DND-41 (cell line): ENCODE measurements around the gene PTPN3.

Experiments
- ATAC-seq: fragments of 200-7000 bp; cut with Tn5 transposase; 3 replicates; pipeline ENCODE4 v1.9.1; 2021; ENCODE audit warnings: low read depth; ENCODE audit not compliant: insufficient read depth
- DNase-seq: peaks from one replicate; pipeline ENCODE4 v3.0.0-alpha.2; 2020
- H2AFZ ChIP-seq: 2 replicates; pipeline ENCODE4 v1.6.0; 2012; ENCODE audit warnings: low read depth, low read length
- H3K27ac ChIP-seq: 2 replicates; pipeline ENCODE4 v1.5.1; 2012; ENCODE audit warnings: low read length, inconsistent platforms
- H3K27me3 ChIP-seq: fragments of 200-600 bp; sonication (generic); 2 replicates; pipeline ENCODE4 v1.6.0; 2012; ENCODE audit warnings: low read length, mild to moderate bottlenecking, inconsistent platforms; ENCODE audit not compliant: insufficient read depth, poor library complexity
- H3K36me3 ChIP-seq: 2 replicates; pipeline ENCODE4 v1.5.1; 2012; ENCODE audit warnings: low read length, inconsistent platforms; ENCODE audit not compliant: insufficient read depth
- H3K4me1 ChIP-seq: 2 replicates; pipeline ENCODE4 v1.5.1; 2012; ENCODE audit warnings: mild to moderate bottlenecking, low read length; ENCODE audit not compliant: insufficient read depth
- H3K4me2 ChIP-seq: 2 replicates; pipeline ENCODE4 v1.6.0; 2012; ENCODE audit warnings: mild to moderate bottlenecking, moderate library complexity, low read length, inconsistent platforms; ENCODE audit not compliant: insufficient read depth
- H3K4me3 ChIP-seq, 2 experiments: fragments of 200-600 bp in 1 of 2; shearing (Covaris generic) in 1 of 2; 2 replicates each; pipeline ENCODE4 v1.5.1; 2012 to 2016; ENCODE audit warnings: inconsistent platforms in 2 of 2, low read length in 2 of 2, mild to moderate bottlenecking in 2 of 2, low read depth in 1 of 2, moderate library complexity in 1 of 2
- H3K79me2 ChIP-seq: 2 replicates; pipeline ENCODE4 v1.6.0; 2012; ENCODE audit warnings: low read length, inconsistent platforms; ENCODE audit not compliant: insufficient read depth
- H3K9ac ChIP-seq: 2 replicates; pipeline ENCODE4 v1.6.0; 2012; ENCODE audit warnings: low read depth, mild to moderate bottlenecking, inconsistent platforms, low read length, moderate library complexity
- H3K9me3 ChIP-seq: 2 replicates; pipeline ENCODE4 v1.5.1; 2012; ENCODE audit warnings: low read length, moderate library complexity, mild to moderate bottlenecking, inconsistent platforms; ENCODE audit not compliant: insufficient read depth, severe bottlenecking
- H4K20me1 ChIP-seq: 2 replicates; pipeline ENCODE4 v1.6.0; 2012; ENCODE audit warnings: low read length; ENCODE audit not compliant: insufficient read depth
- EZH2 ChIP-seq: IDR thresholded peaks from 3 replicates; pipeline ENCODE4 v1.6.1; 2012; ENCODE audit warnings: borderline replicate concordance, low read depth, mild to moderate bottlenecking, moderate library complexity, low read length, inconsistent platforms; ENCODE audit not compliant: severe bottlenecking
- TF ChIP-seq, protein P1 (sequence below): IDR thresholded peaks from 2 replicates; pipeline ENCODE4 v1.5.1; 2012; ENCODE audit warnings: borderline replicate concordance, low read length, moderate library complexity, mild to moderate bottlenecking; ENCODE audit not compliant: poor library complexity, severe bottlenecking; ENCODE audit errors: extremely low read depth

Gene PTPN3

GRCh38 chr9:109416135-109416706 is 81.9 kb downstream of the PTPN3 start:
- H3K4me2 ChIP-seq: peak overlapping the region; percentile 61
- peak overlapping the region; percentile 92 for H3K27ac ChIP-seq
- no peaks in the 10 kb centered on the region for H3K27me3 ChIP-seq
- H4K20me1 ChIP-seq: no peaks in the 10 kb centered on the region
- DNase-seq: peak; percentile 59
- TF ChIP-seq EZH2: no peak
- TF ChIP-seq, protein P1, sequence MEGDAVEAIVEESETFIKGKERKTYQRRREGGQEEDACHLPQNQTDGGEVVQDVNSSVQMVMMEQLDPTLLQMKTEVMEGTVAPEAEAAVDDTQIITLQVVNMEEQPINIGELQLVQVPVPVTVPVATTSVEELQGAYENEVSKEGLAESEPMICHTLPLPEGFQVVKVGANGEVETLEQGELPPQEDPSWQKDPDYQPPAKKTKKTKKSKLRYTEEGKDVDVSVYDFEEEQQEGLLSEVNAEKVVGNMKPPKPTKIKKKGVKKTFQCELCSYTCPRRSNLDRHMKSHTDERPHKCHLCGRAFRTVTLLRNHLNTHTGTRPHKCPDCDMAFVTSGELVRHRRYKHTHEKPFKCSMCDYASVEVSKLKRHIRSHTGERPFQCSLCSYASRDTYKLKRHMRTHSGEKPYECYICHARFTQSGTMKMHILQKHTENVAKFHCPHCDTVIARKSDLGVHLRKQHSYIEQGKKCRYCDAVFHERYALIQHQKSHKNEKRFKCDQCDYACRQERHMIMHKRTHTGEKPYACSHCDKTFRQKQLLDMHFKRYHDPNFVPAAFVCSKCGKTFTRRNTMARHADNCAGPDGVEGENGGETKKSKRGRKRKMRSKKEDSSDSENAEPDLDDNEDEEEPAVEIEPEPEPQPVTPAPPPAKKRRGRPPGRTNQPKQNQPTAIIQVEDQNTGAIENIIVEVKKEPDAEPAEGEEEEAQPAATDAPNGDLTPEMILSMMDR: no peak
- peaks cover 88% of the 10 kb centered on the region for H3K4me1 ChIP-seq
- H3K9ac ChIP-seq: peak overlapping the region; percentile 60
- H3K79me2 ChIP-seq: no peaks in the 10 kb centered on the region
- H3K36me3 ChIP-seq: no peaks in the 10 kb centered on the region
- peak overlapping the region in 1 of 2 experiments; percentile 45; a peak in 2 of 4 replicates for H3K4me3 ChIP-seq
- 0 out of 3 replicates have a peak, but pooled peaks have one; percentile 15 for ATAC-seq
- no peaks in the 10 kb centered on the region for H3K9me3 ChIP-seq
- H2AFZ ChIP-seq: no peak overlapping the region; the same call in 1 of the 2 replicates

DNA sequence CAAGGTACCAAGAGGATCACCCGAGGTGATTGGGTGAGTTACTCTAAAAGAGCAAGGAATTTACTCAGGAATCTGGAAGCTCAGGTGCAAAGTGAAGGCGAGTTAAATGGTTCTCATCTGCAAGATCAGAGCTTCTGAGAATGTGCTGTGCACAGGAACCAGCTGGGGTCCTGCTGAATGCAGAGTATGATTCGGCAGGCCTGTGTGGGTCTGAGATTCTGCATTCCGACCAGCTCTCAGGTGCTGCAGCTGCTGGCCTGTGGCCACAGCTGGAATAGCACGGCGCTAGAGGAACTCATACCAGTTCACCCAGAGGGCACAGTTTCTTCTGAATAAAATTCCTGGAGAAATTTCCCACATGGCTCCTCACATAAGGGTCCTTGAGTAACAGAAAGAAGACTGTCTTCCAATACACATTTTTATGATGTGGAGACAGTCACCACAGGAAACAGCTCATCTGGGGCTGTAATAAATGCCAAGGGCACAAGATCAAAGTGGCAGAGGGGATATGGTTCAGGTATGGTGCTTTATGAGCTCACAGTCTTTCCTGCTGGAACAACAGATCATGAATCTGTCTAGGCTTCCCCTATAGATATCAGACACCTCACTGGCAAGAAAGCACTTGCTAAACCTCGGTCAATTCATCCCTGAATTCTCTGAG is 83.9 kb downstream of the PTPN3 start:
- peaks cover 70% of the 10 kb centered on the region for H3K4me1 ChIP-seq
- 0 out of 3 replicates have a peak, but pooled peaks have one; percentile 11 for ATAC-seq
- TF ChIP-seq, protein P1: no peak
- no peaks in the 10 kb centered on the region for H3K79me2 ChIP-seq
- peak; percentile 46 for DNase-seq
- H3K27ac ChIP-seq: peak overlapping the region; percentile 92
- no peaks in the 10 kb centered on the region for H3K27me3 ChIP-seq
- peak overlapping the region; percentile 1; the same call in 1 of the 2 replicates for H3K4me2 ChIP-seq
- H2AFZ ChIP-seq: no peak overlapping the region
- no peaks in the 10 kb centered on the region for H3K36me3 ChIP-seq
- H3K4me3 ChIP-seq: no peak overlapping the region
- no peak overlapping the region for H3K9ac ChIP-seq
- no peaks in the 10 kb centered on the region for H3K9me3 ChIP-seq
- no peaks in the 10 kb centered on the region for H4K20me1 ChIP-seq

- H3K79me2 ChIP-seq: no peaks in the 10 kb centered on the region
- H2AFZ ChIP-seq: no peak overlapping the region
- no peaks in the 10 kb centered on the region for H3K9me3 ChIP-seq
- no peak overlapping the region for H3K4me2 ChIP-seq
- H4K20me1 ChIP-seq: no peaks in the 10 kb centered on the region
- H3K36me3 ChIP-seq: peaks cover 4% of the 10 kb centered on the region; the same call in 1 of the 2 replicates
- H3K4me3 ChIP-seq: no peak overlapping the region
- no peak overlapping the region for H3K9ac ChIP-seq
- H3K4me1 ChIP-seq: peaks cover 48% of the 10 kb centered on the region
- DNase-seq (peak; percentile 57), ATAC-seq (peak; percentile 47; the same call in 2 of the 3 replicates)
- H3K27me3 ChIP-seq: no peaks in the 10 kb centered on the region
- no peak for TF ChIP-seq EZH2
- TF ChIP-seq, protein P1: peak; percentile 85
- peak overlapping the region; percentile 41; the same call in 1 of the 2 replicates for H3K27ac ChIP-seq
Measured at GRCh38 chr9:109411798-109412352, 86.2 kb downstream of the PTPN3 start.
